ENCODE data around the gene EIF2S1.

DNA sequence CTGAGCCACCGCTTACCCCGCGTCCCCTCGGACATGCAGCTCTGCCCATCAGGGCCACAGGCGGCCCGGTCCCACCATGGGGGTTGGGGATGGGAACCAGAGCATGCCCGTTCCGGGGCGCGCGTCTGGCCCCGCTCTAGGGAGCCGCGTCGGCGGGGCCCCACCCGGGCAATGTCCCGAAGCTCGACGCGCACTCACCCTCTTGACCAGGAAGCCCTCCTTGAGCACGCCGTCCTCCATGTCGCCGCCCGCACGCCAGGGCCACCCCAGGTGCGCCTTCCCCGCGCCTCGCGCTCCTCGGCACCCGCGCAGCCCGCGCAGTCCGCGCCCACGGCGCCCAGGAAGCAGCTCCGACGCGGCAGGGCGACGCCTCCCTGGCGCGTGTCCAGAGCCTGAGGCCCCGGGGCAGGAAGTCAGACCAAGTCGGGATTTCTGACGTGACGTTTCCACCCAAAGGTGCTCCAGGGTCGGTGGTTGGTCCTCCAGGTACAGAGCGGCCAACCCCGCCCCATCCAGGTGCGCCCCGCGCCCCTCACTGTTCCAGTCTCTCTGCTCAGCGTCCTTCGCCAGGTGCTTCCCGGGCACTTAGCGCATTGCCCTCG, 51.8 kb downstream of the EIF2S1 start, which contains the start of gene PLEK2:
- TF ChIP-seq CTCF (IDR thresholded peaks at IDR 0.05; ENCODE audit: insufficient read depth, low read depth, low read length) (no peak), EZH2 (IDR thresholded peaks at IDR 0.05; ENCODE audit: insufficient read depth, low read length) (no peak)
